GM23248 (cell line): ENCODE results near the gene FILIP1. TPM values are rescaled to one million over a fixed set of nuclear protein-coding genes. Genes with fewer than 3 reads are reported as not detected.

ENCODE experiments used
- DNase-seq: peaks from one replicate; pipeline ENCODE4 v3.0.0-alpha.2; 2015
- H2AFZ ChIP-seq: fragments of 200-600 bp; sonication (generic); 2 replicates; pipeline ENCODE4 v1.6.1; 2016; ENCODE audit warnings: antibody characterized with exemption
- H3F3A ChIP-seq: fragments of 200-600 bp; sonication (generic); 2 replicates; pipeline ENCODE4 v1.6.1; 2016; ENCODE audit warnings: mild to moderate bottlenecking, antibody characterized with exemption, mixed run types; ENCODE audit not compliant: insufficient read depth
- H3K27ac ChIP-seq: fragments of 200-600 bp; sonication (generic); 2 replicates; pipeline ENCODE4 v1.5.1; 2016; ENCODE audit warnings: mild to moderate bottlenecking
- H3K27me3 ChIP-seq: fragments of 200-600 bp; sonication (generic); replicated peaks from 2 replicates; pipeline ENCODE4 v1.6.1; 2016; ENCODE audit warnings: mild to moderate bottlenecking; ENCODE audit not compliant: insufficient read depth
- H3K36me3 ChIP-seq: fragments of 200-600 bp; sonication (generic); 2 replicates; pipeline ENCODE4 v1.6.1; 2016; ENCODE audit warnings: low read depth, mild to moderate bottlenecking
- H3K4me1 ChIP-seq: fragments of 200-600 bp; sonication (generic); 2 replicates; pipeline ENCODE4 v1.6.1; 2016; ENCODE audit warnings: mild to moderate bottlenecking; ENCODE audit not compliant: insufficient read depth
- H3K4me2 ChIP-seq: fragments of 200-600 bp; sonication (generic); one replicate; pipeline ENCODE4 v1.6.1; 2016; ENCODE audit warnings: mild to moderate bottlenecking; ENCODE audit not compliant: unreplicated experiment
- H3K4me3 ChIP-seq: fragments of 200-600 bp; sonication (generic); 2 replicates; pipeline ENCODE4 v1.5.1; 2016; ENCODE audit warnings: mild to moderate bottlenecking
- H3K79me2 ChIP-seq: fragments of 200-600 bp; sonication (generic); 2 replicates; pipeline ENCODE4 v1.6.1; 2016; ENCODE audit warnings: mild to moderate bottlenecking; ENCODE audit not compliant: insufficient read depth
- H3K9ac ChIP-seq: fragments of 200-600 bp; sonication (generic); 2 replicates; pipeline ENCODE4 v1.6.1; 2016; ENCODE audit warnings: mild to moderate bottlenecking
- H3K9me2 ChIP-seq: fragments of 200-600 bp; sonication (generic); 2 replicates; pipeline ENCODE4 v1.6.1; 2016; ENCODE audit warnings: mixed run types, mild to moderate bottlenecking, moderate library complexity; ENCODE audit not compliant: insufficient read depth
- H3K9me3 ChIP-seq: fragments of 200-600 bp; sonication (generic); one replicate; pipeline ENCODE4 v1.6.1; 2017; ENCODE audit warnings: low read depth
- H4K20me1 ChIP-seq: fragments of 200-600 bp; sonication (generic); 2 replicates; pipeline ENCODE4 v1.6.0; 2016; ENCODE audit not compliant: insufficient read depth
- EZH2 ChIP-seq: fragments of 200-600 bp; sonication (generic); IDR thresholded peaks from 2 replicates; pipeline ENCODE4 v1.6.1; 2018; ENCODE audit warnings: antibody characterized with exemption, mild to moderate bottlenecking; ENCODE audit not compliant: insufficient read depth, poor library complexity, severe bottlenecking
- EZH2phosphoT487 ChIP-seq: fragments of 200-600 bp; sonication (generic); IDR thresholded peaks from 2 replicates; pipeline ENCODE4 v1.6.1; 2018; ENCODE audit warnings: antibody characterized with exemption, moderate library complexity, mild to moderate bottlenecking, low read depth; ENCODE audit not compliant: insufficient read depth
- WGBS, 2 experiments: methylation state at CpG; one replicate each; pipeline ENCODE4 v1.1.6; 2015 to 2017; ENCODE audit warnings: low lambda C conversion rate in 2 of 2, low coverage in 1 of 2; ENCODE audit errors: missing lambda C conversion rate in 2 of 2; 5-methylcytosine and 5-hydroxymethylcytosine counted together
- in situ Hi-C: fragments of 300-500 bp; cut with MboI; formaldehyde crosslinking; loops from 2 replicates; pipeline ENCODE4 v1.15.0; 2020
- microRNA-seq: library from miRNA; unstranded; fragments of <30 nt; microRNA quantifications from one replicate; pipeline ENCODE4, GENCODE V29; 2016; ENCODE audit warnings: borderline number of aligned reads
- polyA plus RNA-seq: library from polyadenylated mRNA; unstranded; fragments of >200 nt; fragmentation: Nextera tagmentation; extraction: Ambion mirVana; gene quantifications from 2 replicates; pipeline ENCODE4 v1.2.1, GENCODE V29; 2016
- small RNA-seq: library from RNA; depleted of rRNA; stranded (forward); fragments of <200 nt; gene quantifications from one replicate; pipeline ENCODE3, GENCODE V24; 2014; ENCODE audit warnings: low read depth, low replicate concordance
- total RNA-seq: library from RNA; depleted of rRNA; stranded (reverse); fragments of >200 nt; shearing (Covaris generic); gene quantifications from 2 replicates; pipeline ENCODE4 v1.2.3, GENCODE V29; 2014; rRNA removed

FILIP1 gene
- total and polyA plus RNA-seq, 2 experiments from 2014 or later, result under 0.01 TPM; not detected in 1

DNA sequence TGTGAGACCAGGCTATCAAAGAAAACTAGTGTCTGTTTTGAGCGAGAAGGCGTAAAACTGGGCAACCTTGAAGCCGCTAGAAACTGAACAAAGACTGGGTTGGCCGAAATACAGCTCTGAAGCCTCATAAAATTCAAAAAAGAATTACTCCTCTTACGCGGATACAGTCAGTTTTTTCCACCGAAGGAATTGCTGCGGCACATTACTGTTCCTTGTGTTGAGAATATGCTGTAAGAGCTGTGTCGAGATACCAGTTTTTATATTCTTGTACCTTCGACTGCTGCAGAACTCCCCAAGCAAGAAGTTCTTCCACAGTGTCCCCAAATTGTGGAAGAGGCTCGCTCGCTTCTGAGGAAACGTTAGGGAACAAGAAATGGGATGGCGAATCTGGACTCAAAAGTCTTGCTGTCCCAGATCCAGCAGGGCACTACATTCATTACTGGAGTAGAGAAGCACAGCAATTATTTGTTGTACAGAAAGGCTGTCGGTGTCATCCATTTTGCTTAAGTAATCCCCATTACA is 249.5 kb downstream of the FILIP1 start:
- peak overlapping the region; percentile 92 for H3K9ac ChIP-seq
- in situ Hi-C loops, result no loop called here
- WGBS, 2 experiments, result 1 to 2% methylated on average over 15 of the region's 15 CpGs
- no peaks in the 10 kb centered on the region for H4K20me1 ChIP-seq
- no peaks in the 10 kb centered on the region for H3K9me3 ChIP-seq
- H3K27ac ChIP-seq, result peak overlapping the region; percentile 93
- H3F3A ChIP-seq, result peaks cover 25% of the 10 kb centered on the region
- peaks cover 12% of the 10 kb centered on the region for H3K36me3 ChIP-seq
- peak overlapping the region; percentile 98 for H3K4me2 ChIP-seq
- DNase-seq, result no peak
- H3K9me2 ChIP-seq, result no peaks in the 10 kb centered on the region
- peak overlapping the region; percentile 99 for H2AFZ ChIP-seq
- peaks cover 20% of the 10 kb centered on the region for H3K4me1 ChIP-seq
- H3K79me2 ChIP-seq, result peaks cover 44% of the 10 kb centered on the region
- H3K27me3 ChIP-seq, result no peaks in the 10 kb centered on the region
- peak overlapping the region; percentile 92 for H3K4me3 ChIP-seq
- TF ChIP-seq EZH2phosphoT487 (no peak), EZH2 (no peak)

DNA sequence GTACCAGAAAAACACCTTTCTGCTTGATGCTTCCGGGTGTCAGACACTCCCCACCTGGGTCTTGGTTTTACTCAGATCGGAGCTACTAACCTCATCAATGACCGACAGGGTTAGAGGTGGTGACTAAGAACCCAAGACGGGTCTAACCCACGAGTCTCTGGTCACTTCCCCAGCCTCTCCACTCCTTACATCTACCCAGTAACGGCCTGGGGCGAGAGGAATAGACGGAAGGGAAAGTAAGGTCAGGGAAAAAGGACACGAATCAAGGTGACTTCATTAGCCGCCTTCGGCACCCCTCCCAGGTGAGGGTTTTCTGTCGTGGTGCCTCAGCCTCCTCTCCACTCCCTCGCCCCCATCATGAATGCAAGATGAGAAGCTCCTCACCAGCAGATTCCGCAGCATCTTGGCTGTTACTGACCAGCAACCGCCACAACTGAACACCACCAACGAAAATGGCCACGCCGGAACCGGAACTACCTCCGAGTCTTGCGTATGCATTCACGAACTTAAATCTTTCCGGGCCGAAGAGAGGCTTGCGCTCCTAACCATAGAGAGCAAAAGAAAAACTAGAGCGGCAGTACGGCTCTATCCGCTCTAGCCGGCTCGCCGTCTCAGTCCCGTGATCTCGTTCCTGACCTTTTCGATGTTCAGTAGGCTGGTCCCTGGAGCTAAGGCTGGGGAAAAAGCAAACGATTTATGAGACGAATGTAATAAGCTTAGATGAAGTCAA is 250.1 kb downstream of the FILIP1 start, which contains the start of gene COX7A2:
TSS of gene COX7A2 (minus strand) at position 469 of the 730 bp plus-strand sequence. CDS start at position 402, 67 bp downstream.
- DNase-seq, result peak; percentile 99

More for the DNA sequence above, 250.1 kb downstream of the FILIP1 start, which contains the start of gene COX7A2:
- peak within 1 kb of the TSS; percentile 98 for H3K4me2 ChIP-seq
- H4K20me1 ChIP-seq, result no peaks in the 10 kb centered on the region
- H3K9me2 ChIP-seq, result no peaks in the 10 kb centered on the region
- H3K27ac ChIP-seq, result peak within 1 kb of the TSS; percentile 93
- peaks cover 25% of the 10 kb centered on the region for H3F3A ChIP-seq
- peak within 1 kb of the TSS; percentile 92 for H3K4me3 ChIP-seq
- WGBS, 2 experiments, result 0 to 1% methylated on average over 35 to 36 of the region's 36 CpGs
- H3K36me3 ChIP-seq, result peaks cover 18% of the 10 kb centered on the region
- TF ChIP-seq EZH2phosphoT487, result no peak
- no peak for TF ChIP-seq EZH2
- peaks cover 46% of the 10 kb centered on the region for H3K79me2 ChIP-seq
- H3K9ac ChIP-seq, result peak within 1 kb of the TSS; percentile 92
- H3K4me1 ChIP-seq, result peaks cover 20% of the 10 kb centered on the region
- H2AFZ ChIP-seq, result peak within 1 kb of the TSS; percentile 99
- no peaks in the 10 kb centered on the region for H3K9me3 ChIP-seq
- in situ Hi-C loops, result no loop called here
- H3K27me3 ChIP-seq, result no peaks in the 10 kb centered on the region

Small RNAs within 50 kb of the gene (microRNA-seq; reads per million reads assigned to microRNA genes)
- gene MIR4463, result not detected

Small RNAs within 50 kb of the gene (small RNA-seq; reads per million reads assigned to genes)
- not detected for gene MIR4463
- not detected for gene RF00012
- gene RNU1-34P, result not detected

Other genes starting within 250 kb of the FILIP1 start
- 166 and 545 TPM in 2 replicates for gene COX7A2, start 250.0 kb downstream of the FILIP1 start, total RNA-seq
- gene COX7A2, start 250.0 kb downstream of the FILIP1 start, polyA plus RNA-seq, result 666 and 696 TPM in 2 replicates
- gene TMEM30A, start 209.0 kb downstream of the FILIP1 start, total RNA-seq, result 150 and 152 TPM in 2 replicates
- 118 and 125 TPM in 2 replicates for gene TMEM30A, start 209.0 kb downstream of the FILIP1 start, polyA plus RNA-seq
- 50.8 and 67.9 TPM in 2 replicates for gene SENP6, start 108.1 kb upstream of the FILIP1 start, total RNA-seq
- gene SENP6, start 108.1 kb upstream of the FILIP1 start, polyA plus RNA-seq, result 43.1 and 45.8 TPM in 2 replicates